ENCODE measurements around the gene MPZL2. TPM values are rescaled to one million over a fixed set of nuclear protein-coding genes. Genes with fewer than 3 reads are reported as not detected.

MPZL2 gene
- polyA plus RNA-seq, 3 donors: 8.0 to 18.6 (median 14.2) TPM

GRCh38 chr11:118251858-118252652, 12.0 kb downstream of the MPZL2 start, which contains the start of gene MPZL3:
Gene MPZL3 (minus strand): TSS chr11:118252365. CDS start chr11:118252294, 71 bp downstream.
- H3K4me3 Mint-ChIP-seq: peak within 1 kb of the TSS; percentile 97 to 100
- peaks cover 25% of the 10 kb centered on the region for H3K4me1 Mint-ChIP-seq
- Histone ChIP-seq H3K27me3 (ENCODE audit: control insufficient read depth in 2 of 2, insufficient read depth in 2 of 2, low read length in 2 of 2) (no peaks in the 10 kb centered on the region), H3K4me3 (replicated peaks in 1 of 3; ENCODE audit: low read depth in 2 of 3, low read length in 3 of 3) (peak within 1 kb of the TSS; percentile 84 to 99 (median 98)), H3K27ac (ENCODE audit: low read depth in 1 of 2, low read length in 2 of 2) (peak within 1 kb of the TSS; percentile 94 to 99), H3K36me3 (replicated peaks in 1 of 2; ENCODE audit: control insufficient read depth in 1 of 2, insufficient read depth in 2 of 2, low read length in 2 of 2) (peaks cover 3 to 11% of the 10 kb centered on the region in 2 donors), H3K4me1 (ENCODE audit: control insufficient read depth in 1 of 2, insufficient read depth in 2 of 2, low read length in 2 of 2) (peaks cover 16 to 42% of the 10 kb centered on the region in 2 donors), H3K9me3 (replicated peaks in 1 of 2; ENCODE audit: control insufficient read depth in 1 of 2, insufficient read depth in 1 of 2, low read length in 2 of 2) (no peaks in the 10 kb centered on the region), H3K4me2 (replicated peaks; ENCODE audit: extremely low read depth, low read length, poor library complexity, severe bottlenecking) (peak within 1 kb of the TSS; percentile 89), H2AFZ (ENCODE audit: insufficient read depth, low read depth, low read length, poor library complexity, severe bottlenecking) (peak within 1 kb of the TSS; percentile 98), H3K9ac (ENCODE audit: insufficient read depth, low read length, poor library complexity, severe bottlenecking) (peak within 1 kb of the TSS; percentile 89), H3K79me2 (ENCODE audit: insufficient read depth, low read length) (peaks cover 23% of the 10 kb centered on the region), H4K20me1 (ENCODE audit: insufficient read depth, low read length) (no peaks in the 10 kb centered on the region)
- H3K36me3 Mint-ChIP-seq: peaks cover 25 to 28% of the 10 kb centered on the region in 2 donors
- intact Hi-C loops (cut with micrococcal nuclease): loop anchor here in 1 of 2 donors (5.0 kb wide), 2 partner anchors 40 kb away; no protein-coding TSS in a partner anchor
- H3K9me3 Mint-ChIP-seq: peaks cover 0 to 5% (median 0%) of the 10 kb centered on the region in 7 donors
- under 1% methylated on average over 28 of the region's 33 CpGs for WGBS (ENCODE audit: insufficient coverage)
- H3K27me3 Mint-ChIP-seq (ENCODE audit: low read depth in 3 of 3): peaks cover 0 to 4% (median 0%) of the 10 kb centered on the region in 3 donors
- peak within 1 kb of the TSS; percentile 95 to 98 (median 98) for H3K27ac Mint-ChIP-seq
- DNase-seq: peak; percentile 45 to 72 (median 62)
- TF ChIP-seq CTCF (IDR thresholded peaks at IDR 0.05): no peak

GRCh38 chr11:118247041-118247440, 17.1 kb downstream of the MPZL2 start:
- Histone ChIP-seq H3K4me3 (replicated peaks in 1 of 3; ENCODE audit: low read depth in 2 of 3, low read length in 3 of 3) (no peak overlapping the region), H3K27ac (ENCODE audit: low read depth in 1 of 2, low read length in 2 of 2) (no peak overlapping the region), H3K9ac (ENCODE audit: insufficient read depth, low read length, poor library complexity, severe bottlenecking) (no peak overlapping the region), H3K79me2 (ENCODE audit: insufficient read depth, low read length) (peaks cover 35% of the 10 kb centered on the region), H3K9me3 (replicated peaks in 1 of 2; ENCODE audit: control insufficient read depth in 1 of 2, insufficient read depth in 1 of 2, low read length in 2 of 2) (no peaks in the 10 kb centered on the region), H3K27me3 (ENCODE audit: control insufficient read depth in 2 of 2, insufficient read depth in 2 of 2, low read length in 2 of 2) (no peaks in the 10 kb centered on the region), H3K36me3 (replicated peaks in 1 of 2; ENCODE audit: control insufficient read depth in 1 of 2, insufficient read depth in 2 of 2, low read length in 2 of 2) (no peaks in the 10 kb centered on the region), H4K20me1 (ENCODE audit: insufficient read depth, low read length) (no peaks in the 10 kb centered on the region), H2AFZ (ENCODE audit: insufficient read depth, low read depth, low read length, poor library complexity, severe bottlenecking) (no peak overlapping the region), H3K4me2 (replicated peaks; ENCODE audit: extremely low read depth, low read length, poor library complexity, severe bottlenecking) (no peak overlapping the region), H3K4me1 (ENCODE audit: control insufficient read depth in 1 of 2, insufficient read depth in 2 of 2, low read length in 2 of 2) (peaks cover 26 to 51% of the 10 kb centered on the region in 2 donors)
- Mint-ChIP-seq H3K9me3 (peaks cover 0 to 2% (median 0%) of the 10 kb centered on the region in 7 donors), H3K4me1 (peaks cover 56% of the 10 kb centered on the region), H3K36me3 (peaks cover 15 to 17% of the 10 kb centered on the region in 2 donors), H3K27ac (peak overlapping the region in 1 of 7 donors; percentile 30), H3K4me3 (no peak overlapping the region), H3K27me3 (ENCODE audit: low read depth in 3 of 3) (peaks cover 0 to 7% (median 0%) of the 10 kb centered on the region in 3 donors)
- no peak for TF ChIP-seq CTCF (IDR thresholded peaks at IDR 0.05)
- intact Hi-C loops (cut with micrococcal nuclease): no loop called here
- WGBS (ENCODE audit: insufficient coverage): no CpG with 5 or more reads among the region's 1 CpG
- DNase-seq: no peak
